Prostate gland (tissue), 2 donors: ENCODE data around the gene ATP1A2.

Experiments
- POLR2A ChIP-seq: fragments of 450-650 bp; IDR thresholded peaks from one replicate; pipeline ENCODE4 v1.6.1; 2016; ENCODE audit warnings: antibody characterized with exemption, mild to moderate bottlenecking
- TF ChIP-seq, protein P1 (sequence below), 4 experiments: fragments of 200-600 bp in 2 of 4; fragments of 450-650 bp in 2 of 4; sonication (generic) in 2 of 4; IDR thresholded peaks; 1 replicate in 3 of 4; 2 replicates in 1 of 4; pipeline ENCODE4 v1.5.1; 2016 to 2019; ENCODE audit warnings: antibody characterized with exemption in 4 of 4, mild to moderate bottlenecking in 2 of 4, moderate library complexity in 2 of 4

DNA sequence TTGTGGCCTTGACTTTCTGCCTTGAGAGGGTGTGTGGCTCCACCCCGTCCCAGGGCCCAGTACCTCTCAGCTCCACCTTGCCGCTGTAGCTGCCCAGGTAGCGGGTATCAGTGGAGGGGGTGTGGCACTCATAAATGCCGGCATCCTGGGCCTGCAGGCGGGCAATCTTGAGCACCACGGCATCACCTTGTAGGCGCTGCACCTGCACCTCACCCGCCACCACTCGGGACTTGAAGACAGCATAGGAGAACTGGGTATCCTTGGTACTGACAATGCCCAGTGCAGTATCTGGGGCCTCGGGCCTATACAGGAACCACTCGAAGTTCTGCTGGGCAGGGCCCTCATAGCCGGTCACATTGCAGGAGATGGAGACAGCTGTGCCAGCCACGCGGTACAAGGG lies 20.8 kb upstream of the ATP1A2 start:
- no peak for TF ChIP-seq POLR2A
- TF ChIP-seq, protein P1, sequence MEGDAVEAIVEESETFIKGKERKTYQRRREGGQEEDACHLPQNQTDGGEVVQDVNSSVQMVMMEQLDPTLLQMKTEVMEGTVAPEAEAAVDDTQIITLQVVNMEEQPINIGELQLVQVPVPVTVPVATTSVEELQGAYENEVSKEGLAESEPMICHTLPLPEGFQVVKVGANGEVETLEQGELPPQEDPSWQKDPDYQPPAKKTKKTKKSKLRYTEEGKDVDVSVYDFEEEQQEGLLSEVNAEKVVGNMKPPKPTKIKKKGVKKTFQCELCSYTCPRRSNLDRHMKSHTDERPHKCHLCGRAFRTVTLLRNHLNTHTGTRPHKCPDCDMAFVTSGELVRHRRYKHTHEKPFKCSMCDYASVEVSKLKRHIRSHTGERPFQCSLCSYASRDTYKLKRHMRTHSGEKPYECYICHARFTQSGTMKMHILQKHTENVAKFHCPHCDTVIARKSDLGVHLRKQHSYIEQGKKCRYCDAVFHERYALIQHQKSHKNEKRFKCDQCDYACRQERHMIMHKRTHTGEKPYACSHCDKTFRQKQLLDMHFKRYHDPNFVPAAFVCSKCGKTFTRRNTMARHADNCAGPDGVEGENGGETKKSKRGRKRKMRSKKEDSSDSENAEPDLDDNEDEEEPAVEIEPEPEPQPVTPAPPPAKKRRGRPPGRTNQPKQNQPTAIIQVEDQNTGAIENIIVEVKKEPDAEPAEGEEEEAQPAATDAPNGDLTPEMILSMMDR (IDR thresholded peaks at IDR 0.05): no peak
